Memory B cell (primary cell): Measurements from ENCODE around the gene MRPL49.

Experiments
- ATAC-seq: fragments of 150-1000 bp; cut with Tn5 transposase; 2 replicates; pipeline ENCODE4 v1.10.0; 2021; ENCODE audit warnings: low read depth, mild to moderate bottlenecking, moderate library complexity
- DNase-seq, 2 donors: peaks; one replicate each; pipeline ENCODE4 v3.0.0; 2022; ENCODE audit warnings: low spot score in 2 of 2
- H3K27ac Mint-ChIP-seq: one replicate; pipeline ENCODE4 v1.8.0; 2022; ENCODE audit warnings: mild to moderate bottlenecking, moderate library complexity, mixed read lengths
- H3K27me3 Mint-ChIP-seq: one replicate; pipeline ENCODE4 v1.8.0; 2022; ENCODE audit warnings: mixed read lengths
- H3K36me3 Mint-ChIP-seq: one replicate; pipeline ENCODE4 v1.8.0; 2022; ENCODE audit warnings: mild to moderate bottlenecking, mixed read lengths
- H3K4me1 Mint-ChIP-seq: one replicate; pipeline ENCODE4 v1.8.0; 2022; ENCODE audit warnings: mixed read lengths
- H3K4me3 Mint-ChIP-seq: one replicate; pipeline ENCODE4 v1.8.0; 2022; ENCODE audit warnings: mild to moderate bottlenecking, moderate library complexity, mixed read lengths
- H3K9me3 Mint-ChIP-seq: one replicate; pipeline ENCODE4 v1.8.0; 2022; ENCODE audit warnings: mixed read lengths

The MRPL49 gene

GRCh38 chr11:65090628-65091027 is 31.5 kb upstream of the MRPL49 start:
- no peaks in the 10 kb centered on the region for H3K9me3 Mint-ChIP-seq
- H3K36me3 Mint-ChIP-seq: peaks cover 18% of the 10 kb centered on the region
- no peaks in the 10 kb centered on the region for H3K27me3 Mint-ChIP-seq
- H3K27ac Mint-ChIP-seq: no peak overlapping the region
- ATAC-seq (no peak), DNase-seq (no peak)
- peaks cover 3% of the 10 kb centered on the region for H3K4me1 Mint-ChIP-seq
- no peak overlapping the region for H3K4me3 Mint-ChIP-seq

GRCh38 chr11:65095427-65095826 is 26.7 kb upstream of the MRPL49 start:
- Mint-ChIP-seq H3K27ac (peak overlapping the region; percentile 91), H3K9me3 (no peaks in the 10 kb centered on the region), H3K4me1 (peaks cover 8% of the 10 kb centered on the region)

DNA sequence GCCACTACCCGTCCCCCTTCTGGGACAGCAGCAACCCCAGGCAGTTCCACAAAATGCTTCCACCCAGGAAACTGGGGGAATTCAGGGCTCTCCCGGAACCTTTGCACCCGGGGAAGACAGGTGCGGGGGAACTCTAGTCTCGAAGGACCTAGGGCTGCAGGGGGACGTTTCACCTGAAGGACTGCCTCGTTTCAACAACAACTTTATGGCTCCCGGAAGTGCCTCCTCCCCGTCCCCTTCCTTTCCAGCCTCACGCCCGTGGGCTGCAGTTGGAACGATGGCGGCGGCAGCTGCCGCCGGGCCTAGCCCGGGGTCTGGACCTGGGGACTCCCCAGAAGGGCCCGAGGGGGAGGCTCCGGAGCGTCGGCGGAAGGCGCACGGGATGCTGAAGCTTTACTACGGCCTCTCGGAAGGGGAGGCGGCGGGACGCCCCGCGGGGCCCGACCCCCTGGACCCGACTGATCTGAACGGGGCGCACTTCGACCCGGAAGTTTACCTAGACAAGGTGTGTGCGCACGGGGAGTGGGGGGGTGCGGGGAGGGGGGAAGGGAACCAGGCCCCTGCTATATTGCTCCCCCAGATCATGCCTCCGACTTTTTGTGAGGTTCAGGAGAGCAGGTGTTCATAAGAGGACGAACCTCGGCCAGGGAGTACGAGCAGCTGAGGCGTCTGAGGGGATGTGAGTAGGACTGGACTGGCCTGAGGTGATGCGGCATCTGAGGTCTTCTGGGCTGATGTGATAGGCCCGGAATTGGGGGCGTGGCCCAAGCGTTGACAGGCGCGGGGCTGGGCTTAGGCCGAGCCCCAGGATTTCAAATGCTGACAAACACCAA is 25.9 kb upstream of the MRPL49 start, which contains the start of gene VPS51:
Gene VPS51 (plus strand): TSS at position 241 of the 833 bp plus-strand sequence. CDS start 37 bp downstream, at position 278.
- DNase-seq (peak; percentile 80 to 81), ATAC-seq (peak; percentile 89)
- Mint-ChIP-seq H3K27me3 (no peaks in the 10 kb centered on the region), H3K9me3 (no peaks in the 10 kb centered on the region), H3K36me3 (peaks cover 4% of the 10 kb centered on the region), H3K4me1 (peaks cover 8% of the 10 kb centered on the region), H3K4me3 (peak within 1 kb of the TSS; percentile 90), H3K27ac (peak within 1 kb of the TSS; percentile 91)

More at GRCh38 chr11:65095427-65095826, 26.7 kb upstream of the MRPL49 start:
- H3K4me3 Mint-ChIP-seq: peak overlapping the region; percentile 90
- no peaks in the 10 kb centered on the region for H3K27me3 Mint-ChIP-seq
- H3K36me3 Mint-ChIP-seq: peaks cover 4% of the 10 kb centered on the region
- DNase-seq: no peak
- ATAC-seq: no peak

- Mint-ChIP-seq H3K27me3 (no peaks in the 10 kb centered on the region), H3K9me3 (no peaks in the 10 kb centered on the region), H3K4me1 (peaks cover 8% of the 10 kb centered on the region), H3K4me3 (peak overlapping the region; percentile 90), H3K27ac (no peak overlapping the region), H3K36me3 (peaks cover 4% of the 10 kb centered on the region)
- DNase-seq (no peak), ATAC-seq (no peak)
These were observed 25.2 kb upstream of the MRPL49 start for GRCh38 chr11:65096926-65097325.

- Mint-ChIP-seq H3K36me3 (peaks cover 6% of the 10 kb centered on the region), H3K27ac (no peak overlapping the region), H3K27me3 (no peaks in the 10 kb centered on the region), H3K4me3 (no peak overlapping the region), H3K4me1 (peaks cover 9% of the 10 kb centered on the region), H3K9me3 (no peaks in the 10 kb centered on the region)
- DNase-seq: no peak
- ATAC-seq: no peak
These were observed 21.3 kb upstream of the MRPL49 start for GRCh38 chr11:65100674-65101350.

GRCh38 chr11:65102142-65103095 is 19.7 kb upstream of the MRPL49 start:
- Mint-ChIP-seq H3K27me3 (no peaks in the 10 kb centered on the region), H3K27ac (no peak overlapping the region), H3K36me3 (peaks cover 10% of the 10 kb centered on the region), H3K4me3 (no peak overlapping the region), H3K9me3 (no peaks in the 10 kb centered on the region), H3K4me1 (peaks cover 10% of the 10 kb centered on the region)
- DNase-seq (no peak), ATAC-seq (no peak)

DNA sequence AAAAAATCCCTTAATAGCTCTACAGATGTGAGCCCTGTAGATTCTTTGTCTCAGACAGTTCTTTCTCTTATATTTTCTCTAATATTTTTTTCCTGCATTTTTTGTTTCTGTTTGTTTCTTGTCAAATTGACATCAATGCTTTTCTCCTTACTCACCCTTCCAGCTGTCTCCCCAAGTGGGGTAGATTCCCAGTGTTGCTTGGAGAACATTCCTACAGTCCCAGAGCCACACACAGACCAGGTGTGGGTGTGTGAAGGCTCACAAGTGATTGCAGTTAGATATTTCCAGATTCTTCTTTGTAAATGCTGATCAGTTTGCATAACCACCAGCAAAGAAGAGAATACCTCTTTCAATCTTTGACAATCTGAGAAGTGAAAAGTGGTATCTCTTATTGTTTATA is 18.6 kb upstream of the MRPL49 start:
- ATAC-seq: no peak
- no peak overlapping the region for H3K27ac Mint-ChIP-seq

DNA sequence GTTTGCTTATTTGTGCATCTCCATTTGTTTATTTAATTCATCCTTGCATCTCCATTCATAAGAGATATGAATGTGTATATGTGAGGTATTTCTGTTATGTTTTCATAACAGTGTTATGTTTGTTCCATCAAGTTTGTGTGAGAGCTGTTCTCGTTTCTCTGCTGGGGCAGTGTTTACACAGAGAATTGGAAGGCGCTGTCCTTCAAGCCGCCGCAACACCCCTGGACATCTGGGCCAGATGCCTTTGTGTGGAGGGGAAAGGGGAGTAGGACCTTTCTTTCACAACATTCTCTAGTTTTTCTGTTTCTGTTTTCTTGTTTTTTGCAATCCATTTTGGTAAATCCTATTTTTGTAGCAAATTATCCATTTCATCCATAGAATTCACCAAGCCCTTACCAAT is 17.5 kb upstream of the MRPL49 start:
- Mint-ChIP-seq H3K36me3 (peaks cover 5% of the 10 kb centered on the region), H3K4me3 (no peak overlapping the region), H3K27ac (no peak overlapping the region)

More for the DNA sequence above, 18.6 kb upstream of the MRPL49 start:
- no peak overlapping the region for H3K4me3 Mint-ChIP-seq
- no peaks in the 10 kb centered on the region for H3K27me3 Mint-ChIP-seq
- no peak for DNase-seq
- no peaks in the 10 kb centered on the region for H3K9me3 Mint-ChIP-seq
- peaks cover 8% of the 10 kb centered on the region for H3K36me3 Mint-ChIP-seq
- H3K4me1 Mint-ChIP-seq: peaks cover 8% of the 10 kb centered on the region

DNA sequence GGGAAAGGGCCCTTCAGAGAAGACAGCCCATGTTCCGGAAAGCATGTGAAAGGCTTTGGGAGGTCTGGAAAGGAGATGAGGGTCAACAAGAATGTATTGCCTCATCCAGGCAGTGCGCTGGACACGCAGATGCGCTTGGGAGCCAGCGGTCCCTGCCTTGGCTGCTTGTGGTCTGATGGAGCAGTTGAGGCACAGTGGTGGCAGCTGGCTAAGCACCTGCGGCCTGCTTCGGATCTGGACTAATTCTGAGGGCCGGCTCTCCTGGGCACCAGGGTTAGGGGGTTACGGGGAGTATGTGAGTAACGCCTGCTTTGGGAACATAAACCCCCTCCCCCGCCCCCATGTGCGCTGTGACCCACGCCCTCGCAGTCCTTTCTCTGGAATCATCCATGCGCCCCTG is 15.0 kb upstream of the MRPL49 start:
- ATAC-seq (no peak), DNase-seq (no peak)
- Mint-ChIP-seq H3K9me3 (no peaks in the 10 kb centered on the region), H3K27me3 (no peaks in the 10 kb centered on the region), H3K4me1 (peaks cover 17% of the 10 kb centered on the region), H3K27ac (no peak overlapping the region), H3K36me3 (peaks cover 5% of the 10 kb centered on the region), H3K4me3 (no peak overlapping the region)

More for the DNA sequence above, 17.5 kb upstream of the MRPL49 start:
- no peaks in the 10 kb centered on the region for H3K9me3 Mint-ChIP-seq
- peaks cover 5% of the 10 kb centered on the region for H3K4me1 Mint-ChIP-seq
- no peaks in the 10 kb centered on the region for H3K27me3 Mint-ChIP-seq
- DNase-seq (no peak), ATAC-seq (no peak)

DNA sequence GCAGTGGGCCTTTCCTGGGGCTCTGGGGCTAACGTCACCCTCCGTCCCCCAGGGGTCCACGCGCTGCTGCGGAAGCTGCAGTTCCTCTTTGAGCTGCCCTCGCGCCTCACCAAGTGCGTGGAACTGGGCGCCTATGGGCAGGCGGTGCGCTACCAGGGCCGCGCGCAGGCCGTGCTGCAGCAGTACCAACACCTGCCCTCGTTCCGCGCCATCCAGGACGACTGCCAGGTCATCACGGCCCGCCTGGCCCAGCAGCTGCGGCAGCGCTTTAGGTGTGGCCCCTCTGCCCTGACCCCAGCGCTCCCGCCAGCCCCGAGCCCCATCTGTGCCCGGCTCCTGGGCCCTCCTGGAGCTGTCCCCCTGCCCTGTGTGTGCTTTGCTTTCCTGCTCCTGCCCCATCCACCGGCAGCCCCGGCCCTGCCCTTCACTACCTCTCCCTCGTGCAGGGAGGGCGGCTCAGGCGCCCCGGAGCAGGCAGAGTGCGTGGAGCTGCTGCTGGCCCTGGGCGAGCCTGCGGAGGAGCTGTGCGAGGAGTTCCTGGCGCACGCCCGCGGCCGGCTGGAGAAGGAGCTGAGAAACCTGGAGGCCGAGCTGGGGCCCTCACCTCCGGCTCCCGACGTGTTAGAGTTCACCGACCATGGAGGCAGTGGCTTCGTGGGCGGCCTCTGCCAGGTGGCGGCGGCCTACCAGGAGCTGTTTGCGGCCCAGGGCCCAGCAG is 14.2 kb upstream of the MRPL49 start:
- no peak overlapping the region for H3K27ac Mint-ChIP-seq
- H3K4me1 Mint-ChIP-seq: peaks cover 17% of the 10 kb centered on the region
- DNase-seq (no peak), ATAC-seq (no peak)
- H3K36me3 Mint-ChIP-seq: peaks cover 5% of the 10 kb centered on the region
- H3K9me3 Mint-ChIP-seq: no peaks in the 10 kb centered on the region
- no peaks in the 10 kb centered on the region for H3K27me3 Mint-ChIP-seq
- no peak overlapping the region for H3K4me3 Mint-ChIP-seq

DNA sequence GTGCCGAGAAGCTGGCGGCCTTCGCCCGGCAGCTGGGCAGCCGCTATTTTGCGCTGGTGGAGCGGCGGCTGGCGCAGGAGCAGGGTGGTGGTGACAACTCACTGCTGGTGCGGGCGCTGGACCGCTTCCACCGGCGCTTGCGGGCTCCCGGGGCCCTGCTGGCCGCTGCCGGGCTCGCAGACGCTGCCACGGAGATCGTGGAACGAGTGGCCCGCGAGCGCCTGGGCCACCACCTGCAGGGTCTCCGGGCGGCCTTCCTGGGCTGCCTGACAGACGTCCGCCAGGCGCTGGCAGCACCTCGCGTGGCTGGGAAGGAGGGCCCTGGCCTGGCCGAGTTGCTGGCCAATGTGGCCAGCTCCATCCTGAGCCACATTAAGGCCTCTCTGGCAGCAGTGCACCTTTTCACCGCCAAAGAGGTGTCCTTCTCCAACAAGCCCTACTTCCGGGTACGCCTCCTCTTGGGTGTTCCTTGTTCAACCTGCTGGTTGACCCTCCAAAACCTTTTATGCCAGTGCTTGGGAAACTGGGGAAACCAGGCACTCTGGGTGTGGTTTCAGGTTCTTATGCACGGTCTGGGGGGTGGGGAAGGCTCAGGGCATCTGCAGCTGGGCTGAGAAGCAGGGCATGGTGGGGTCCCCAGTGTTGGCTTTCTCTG is 13.5 kb upstream of the MRPL49 start:
- ATAC-seq (no peak), DNase-seq (no peak)
- Mint-ChIP-seq H3K4me1 (peaks cover 22% of the 10 kb centered on the region), H3K27ac (no peak overlapping the region), H3K4me3 (no peak overlapping the region), H3K9me3 (no peaks in the 10 kb centered on the region), H3K27me3 (no peaks in the 10 kb centered on the region), H3K36me3 (peaks cover 5% of the 10 kb centered on the region)

- Mint-ChIP-seq H3K36me3 (peaks cover 3% of the 10 kb centered on the region), H3K27me3 (no peaks in the 10 kb centered on the region), H3K4me3 (no peak overlapping the region), H3K9me3 (no peaks in the 10 kb centered on the region), H3K4me1 (peaks cover 22% of the 10 kb centered on the region), H3K27ac (peak overlapping the region; percentile 55)
- DNase-seq (no peak), ATAC-seq (no peak)
These were observed 12.6 kb upstream of the MRPL49 start for GRCh38 chr11:65109231-65110198.
